Measurements from ENCODE around the gene STOX2.

DNA sequence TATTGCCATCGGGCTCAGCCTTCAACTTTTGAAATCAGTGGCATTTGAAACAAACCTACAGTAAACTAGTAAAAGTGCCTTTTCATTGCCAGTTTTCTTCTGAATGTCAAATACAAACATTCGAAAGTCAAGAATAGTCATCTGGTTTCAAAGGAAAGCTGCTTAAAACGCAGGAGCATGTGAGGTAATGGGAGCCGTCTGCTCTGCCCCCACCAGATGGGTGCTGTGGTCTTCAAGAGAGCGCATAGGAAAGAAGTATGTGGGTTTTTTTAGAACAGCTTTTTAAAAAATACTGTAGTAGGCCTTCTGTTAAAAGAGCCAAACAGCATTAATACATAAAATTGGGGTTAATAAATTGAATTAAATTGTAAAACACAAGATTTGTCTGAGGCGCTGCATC is 88.6 kb downstream of the STOX2 start:
- TF ChIP-seq CTCF (IDR thresholded peaks at IDR 0.05; ENCODE audit: low read length) (no peak), EZH2 (IDR thresholded peaks at IDR 0.05; ENCODE audit: borderline replicate concordance, low read length) (no peak)

All from OCI-LY1 (cell line).